Breast epithelium (tissue), 4 donors: ENCODE measurements around the gene PRR18. TPM values are rescaled to one million over a fixed set of nuclear protein-coding genes. Genes with fewer than 3 reads are reported as not detected.

Source experiments
- DNase-seq, 2 donors: peaks; one replicate each; pipeline ENCODE4 v3.0.0-alpha.2; 2019; ENCODE audit warnings: low spot score in 2 of 2
- H3K27ac ChIP-seq, 2 donors: fragments of 200-600 bp; sonication (generic) in 1 of 2; one replicate each; pipeline ENCODE4 v1.5.1; 2016 to 2019; ENCODE audit warnings: mild to moderate bottlenecking in 1 of 2
- H3K27me3 ChIP-seq, 2 donors: fragments of 200-600 bp; sonication (generic) in 1 of 2; one replicate each; pipeline versions ENCODE4 v1.5.1 to v1.6.0; 2017 to 2019; ENCODE audit warnings: control low read depth in 1 of 2, mild to moderate bottlenecking in 1 of 2
- H3K36me3 ChIP-seq: fragments of 200-600 bp; one replicate; pipeline ENCODE4 v1.5.1; 2019
- H3K4me1 ChIP-seq, 2 donors: fragments of 200-600 bp; sonication (generic); one replicate each; pipeline ENCODE4 v1.5.1; 2016 to 2019; ENCODE audit warnings: control low read depth in 1 of 2
- H3K4me3 ChIP-seq, 3 donors: fragments of 200-600 bp; sonication (generic); 1 replicate in 2 of 3; 2 replicates in 1 of 3; pipeline ENCODE4 v1.5.1; 2016 to 2019; ENCODE audit warnings: mild to moderate bottlenecking in 3 of 3, moderate library complexity in 2 of 3
- H3K9me3 ChIP-seq, 2 donors: fragments of 200-600 bp; sonication (generic) in 1 of 2; one replicate each; pipeline ENCODE4 v1.5.1; 2016 to 2019; ENCODE audit warnings: control low read depth in 1 of 2
- CTCF ChIP-seq, 3 donors: fragments of 450-650 bp; IDR thresholded peaks; one replicate each; pipeline ENCODE4 v1.5.1; 2016 to 2017; ENCODE audit warnings: antibody characterized with exemption in 3 of 3, mild to moderate bottlenecking in 3 of 3, moderate library complexity in 3 of 3
- POLR2A ChIP-seq: fragments of 450-650 bp; IDR thresholded peaks from one replicate; pipeline ENCODE4 v1.6.1; 2016; ENCODE audit warnings: antibody characterized with exemption, mild to moderate bottlenecking, moderate library complexity
- POLR2AphosphoS5 ChIP-seq, 3 donors: sonication (generic); formaldehyde crosslinking; IDR thresholded peaks; one replicate each; pipeline ENCODE4 v1.6.1; 2017; ENCODE audit warnings: antibody characterized with exemption in 3 of 3
- intact Hi-C: fragments of 100-400 bp; cut with DNase I; formaldehyde crosslinking; loops from one replicate; pipeline ENCODE4 v1.15.1; 2023; ENCODE audit warnings: low total_unique reads
- total RNA-seq, 3 donors: library from RNA; depleted of rRNA; stranded (reverse); fragments of >200 nt; gene quantifications; one replicate each; pipeline ENCODE4 v1.1.0, GENCODE V29; 2016

The PRR18 gene
- total RNA-seq, 3 donors from 2014 or later, result 0.29 TPM; not detected in 2

- intact Hi-C loops, result no loop called here
- no peaks in the 10 kb centered on the region for H3K36me3 ChIP-seq
- DNase-seq, result no peak
- TF ChIP-seq POLR2AphosphoS5 (IDR thresholded peaks at IDR 0.05), result no peak
- TF ChIP-seq POLR2A, result no peak
- no peak for TF ChIP-seq CTCF (IDR thresholded peaks at IDR 0.05)
- H3K9me3 ChIP-seq, result no peaks in the 10 kb centered on the region
- H3K4me3 ChIP-seq, result no peak overlapping the region
- peaks cover 0 to 15% of the 10 kb centered on the region in 2 donors for H3K27me3 ChIP-seq
- H3K27ac ChIP-seq, result no peak overlapping the region
- no peaks in the 10 kb centered on the region for H3K4me1 ChIP-seq
Measured at GRCh38 chr6:166278579-166279392, 29.4 kb downstream of the PRR18 start.

- no peaks in the 10 kb centered on the region for H3K9me3 ChIP-seq
- peaks cover 0 to 15% of the 10 kb centered on the region in 2 donors for H3K27me3 ChIP-seq
- no peaks in the 10 kb centered on the region for H3K4me1 ChIP-seq
- no peak overlapping the region for H3K4me3 ChIP-seq
- intact Hi-C loops, result no loop called here
- no peak for TF ChIP-seq CTCF (IDR thresholded peaks at IDR 0.05)
- TF ChIP-seq POLR2AphosphoS5 (IDR thresholded peaks at IDR 0.05), result no peak
- TF ChIP-seq POLR2A, result no peak
- H3K36me3 ChIP-seq, result no peaks in the 10 kb centered on the region
- H3K27ac ChIP-seq, result no peak overlapping the region
- DNase-seq, result no peak
Measured at GRCh38 chr6:166277892-166278578, 30.2 kb downstream of the PRR18 start.

- TF ChIP-seq CTCF (IDR thresholded peaks at IDR 0.05), result no peak
- no peak for TF ChIP-seq POLR2AphosphoS5 (IDR thresholded peaks at IDR 0.05)
- no peak for TF ChIP-seq POLR2A
- no peaks in the 10 kb centered on the region for H3K4me1 ChIP-seq
- H3K27me3 ChIP-seq, result peaks cover 0 to 9% of the 10 kb centered on the region in 2 donors
- peak overlapping the region; percentile 19 to 40 for H3K27ac ChIP-seq
- intact Hi-C loops, result no loop called here
- DNase-seq, result peak in 1 of 2 donors; percentile 70
- H3K9me3 ChIP-seq, result no peaks in the 10 kb centered on the region
- no peaks in the 10 kb centered on the region for H3K36me3 ChIP-seq
- H3K4me3 ChIP-seq, result peak overlapping the region in 2 of 3 donors; percentile 16 to 37
Measured at GRCh38 chr6:166277018-166277417, 31.2 kb downstream of the PRR18 start.

GRCh38 chr6:166275714-166276166 is 32.5 kb downstream of the PRR18 start:
- H3K9me3 ChIP-seq, result no peaks in the 10 kb centered on the region
- no peak overlapping the region for H3K27ac ChIP-seq
- H3K4me3 ChIP-seq, result no peak overlapping the region
- no peaks in the 10 kb centered on the region for H3K36me3 ChIP-seq
- peaks cover 0 to 11% of the 10 kb centered on the region in 2 donors for H3K27me3 ChIP-seq
- no peaks in the 10 kb centered on the region for H3K4me1 ChIP-seq
- peak in 1 of 2 donors; percentile 52 for DNase-seq
- TF ChIP-seq POLR2AphosphoS5 (IDR thresholded peaks at IDR 0.05) (no peak), CTCF (IDR thresholded peaks at IDR 0.05) (peak; percentile 61 to 92 (median 90)), POLR2A (no peak)
- intact Hi-C loops, result no loop called here
